GM18520 (cell line): Measurements from ENCODE around the gene TMEM259.
A peak's percentile ranks its signal among the peaks of the same experiment; 100 is the strongest.
"Not testable (repeated sequence)": the region's sequence is repeated elsewhere in the genome, so short reads cannot be mapped to it uniquely, and the experiment has no call there.

Experiments
- ATAC-seq: cut with Tn5 transposase; IDR thresholded peaks from one replicate; pipeline ENCODE4 v1.9.1; 2021; ENCODE audit not compliant: unreplicated experiment

Gene TMEM259

DNA sequence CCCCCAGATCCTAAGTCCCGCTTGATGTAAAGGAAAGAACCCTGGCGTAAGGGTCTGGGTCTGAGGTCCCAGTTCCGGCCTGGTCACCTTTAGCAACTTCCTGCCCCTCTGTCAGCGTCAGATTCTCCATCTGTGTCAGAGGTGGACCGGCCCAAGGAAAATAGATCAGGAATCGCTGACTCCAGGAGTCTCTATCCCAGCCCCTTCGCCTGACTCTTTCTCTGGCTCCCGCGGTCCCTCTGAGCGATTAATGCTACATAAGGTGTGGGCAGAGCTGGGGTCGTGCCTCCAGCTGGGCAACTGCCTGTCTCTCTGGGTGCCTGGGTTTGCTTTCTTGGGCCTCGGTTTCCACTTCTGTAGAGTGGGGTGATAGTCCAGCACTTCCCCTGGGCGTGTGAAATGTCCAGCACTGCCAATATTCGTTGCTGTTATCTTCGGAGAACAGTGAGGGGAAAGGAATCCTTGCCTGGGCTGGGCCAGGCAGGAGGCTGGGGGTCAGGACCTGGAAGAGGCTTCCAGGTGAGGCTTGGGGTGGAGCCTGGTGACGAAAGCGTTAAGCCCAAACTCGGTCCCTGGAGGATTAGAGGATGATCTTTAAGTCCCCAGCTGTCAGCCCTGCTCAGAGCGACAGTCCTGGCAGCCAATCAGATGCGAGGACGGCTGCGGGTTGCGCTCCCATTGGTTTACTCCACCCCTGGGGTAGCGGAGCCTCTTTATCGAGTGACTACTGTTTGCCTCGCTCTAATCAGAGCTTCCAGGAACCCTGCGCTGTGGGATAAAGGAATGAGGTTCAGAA is 19.8 kb upstream of the TMEM259 start:
- ATAC-seq: peak; percentile 43

- ATAC-seq: peak; percentile 75
These were observed 18.9 kb upstream of the TMEM259 start, which contains the start of gene ABCA7 for GRCh38 chr19:1039646-1040475. ABCA7 (plus strand) TSS chr19:1040107; CDS start chr19:1041362, 1,255 bp downstream.

DNA sequence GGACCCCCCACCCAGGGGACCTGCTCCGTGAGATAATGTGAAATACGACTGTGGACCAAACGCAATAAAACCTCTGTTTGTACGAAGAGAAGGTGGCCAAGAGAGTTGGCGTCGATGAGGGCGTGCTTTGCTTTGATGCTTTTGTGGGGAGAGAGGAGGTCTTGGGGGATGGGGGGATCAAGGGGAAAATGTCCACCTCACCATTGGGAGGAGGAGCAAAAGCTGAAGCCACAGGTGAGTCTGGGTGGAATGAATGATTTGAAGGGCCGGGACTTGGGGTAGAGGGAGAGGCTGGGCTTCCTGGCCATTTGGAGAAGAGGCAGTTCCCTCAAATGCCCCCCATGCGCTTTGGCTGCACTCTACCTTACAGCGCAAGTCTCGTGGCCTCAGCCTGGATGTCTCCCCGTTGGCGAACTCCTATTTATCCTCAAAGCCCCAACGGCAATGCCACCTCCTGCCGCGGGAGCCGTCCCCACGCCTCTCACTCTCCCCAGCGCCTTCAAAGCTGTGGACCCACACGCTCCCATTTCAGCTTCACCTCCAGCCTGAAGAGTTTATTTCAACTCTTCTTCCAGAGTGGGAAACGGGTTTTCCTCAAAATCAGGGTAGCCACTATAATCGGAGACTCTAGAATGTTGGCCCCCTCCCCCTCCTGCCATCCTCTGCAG is 18.2 kb upstream of the TMEM259 start:
- ATAC-seq: no peak

GRCh38 chr19:1037621-1038064 is 16.7 kb upstream of the TMEM259 start:
- no peak for ATAC-seq

GRCh38 chr19:1035998-1036621 is 15.2 kb upstream of the TMEM259 start:
- ATAC-seq: no peak

DNA sequence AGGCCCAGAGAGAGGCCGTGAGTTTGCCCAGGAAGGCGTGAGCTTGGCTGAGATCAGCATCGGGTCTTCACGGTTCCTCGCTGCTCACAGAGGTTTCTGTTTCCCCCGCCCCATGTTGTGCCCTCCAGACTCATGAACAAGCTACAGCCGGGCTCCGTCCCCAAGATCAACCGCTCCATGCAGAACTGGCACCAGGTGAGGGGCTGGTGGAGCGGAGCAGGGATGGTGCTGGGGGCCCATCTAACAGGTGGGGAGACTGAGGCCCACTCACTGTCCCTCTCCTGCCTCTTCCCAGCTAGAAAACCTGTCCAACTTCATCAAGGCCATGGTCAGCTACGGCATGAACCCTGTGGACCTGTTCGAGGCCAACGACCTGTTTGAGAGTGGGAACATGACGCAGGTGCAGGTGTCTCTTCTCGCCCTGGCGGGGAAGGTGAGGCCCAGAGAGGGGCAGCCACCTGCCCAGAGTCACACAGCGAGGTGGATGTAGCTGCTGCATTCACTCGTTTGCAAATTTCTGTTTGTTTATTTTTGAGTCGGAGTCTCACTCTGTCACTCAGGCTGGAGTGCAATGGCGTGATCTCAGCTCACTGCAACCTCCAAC is 11.4 kb upstream of the TMEM259 start:
- no peak for ATAC-seq

DNA sequence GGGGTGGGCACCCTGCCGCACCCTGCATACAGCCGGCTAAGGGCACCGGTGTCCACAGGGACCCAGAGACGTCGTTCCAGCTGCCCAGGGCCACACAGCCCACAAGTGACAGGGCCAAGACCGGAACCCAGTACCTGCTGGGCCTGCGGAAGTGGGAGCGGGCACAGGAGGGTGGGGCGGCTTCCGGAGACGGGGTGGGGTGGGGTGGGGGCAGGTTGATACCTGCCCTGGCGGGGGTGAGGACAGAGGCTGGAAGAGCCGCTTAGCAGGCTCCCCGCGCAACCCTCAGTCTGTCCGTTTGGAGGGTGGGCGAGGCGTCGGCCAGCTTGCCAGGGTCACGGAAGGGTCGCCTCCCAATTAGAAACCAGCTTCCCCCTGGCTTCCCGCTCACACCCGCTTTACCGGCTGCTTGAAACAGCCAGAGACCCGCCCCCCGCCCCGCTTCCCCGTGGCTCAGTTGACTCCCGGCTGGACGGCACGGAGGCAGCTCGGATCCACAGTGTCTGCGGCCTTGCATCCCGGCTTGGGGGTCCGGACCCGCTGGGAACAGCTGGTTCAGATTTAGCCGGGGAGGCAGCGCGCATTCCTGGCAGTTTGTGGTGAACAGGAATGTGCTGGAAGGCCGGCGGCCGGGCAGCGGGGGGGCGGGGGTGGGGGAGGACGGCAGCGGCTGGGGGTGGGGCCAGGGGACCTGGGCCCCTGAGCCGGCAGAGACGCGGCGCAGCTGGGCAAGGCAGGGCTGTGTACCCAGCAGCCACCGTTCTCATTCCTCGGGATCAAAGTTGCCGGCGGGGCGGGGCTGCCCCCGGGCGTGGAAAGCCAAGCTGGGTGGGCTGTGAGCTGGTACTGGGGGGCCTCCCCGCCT is 7.4 kb upstream of the TMEM259 start:
- ATAC-seq: no peak

DNA sequence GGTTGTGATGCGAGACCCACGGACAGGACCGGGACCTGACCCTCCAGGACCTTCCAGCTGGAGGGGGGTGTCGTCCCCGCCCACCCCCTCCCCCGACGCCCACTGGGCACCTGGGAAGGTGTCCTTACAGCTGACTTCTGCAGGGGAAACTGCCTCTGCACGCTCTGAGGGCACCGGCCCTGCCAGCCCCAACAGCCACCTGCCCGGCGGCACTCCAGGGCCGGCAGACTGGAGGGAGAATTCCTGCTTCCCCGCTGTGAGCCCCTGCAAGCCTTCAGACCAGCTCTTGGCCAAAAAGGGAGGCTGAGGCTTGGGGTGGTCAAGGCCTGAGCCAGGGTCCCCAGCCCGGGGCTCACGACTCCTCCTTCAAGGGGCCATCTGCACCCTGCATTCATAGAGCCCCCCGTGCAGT is 6.7 kb upstream of the TMEM259 start:
- no peak for ATAC-seq

- no peak for ATAC-seq
These were observed 6.1 kb upstream of the TMEM259 start for GRCh38 chr19:1026783-1027649.

- ATAC-seq: peak; percentile 51
These were observed 5.2 kb upstream of the TMEM259 start, which contains the start of gene CNN2 for GRCh38 chr19:1025960-1026782. CNN2 (plus strand) TSS chr19:1026608; CDS start chr19:1026662, 54 bp downstream.

GRCh38 chr19:1025080-1025479 is 4.2 kb upstream of the TMEM259 start:
- ATAC-seq: not testable (repeated sequence)

- ATAC-seq: not testable (repeated sequence)
These were observed 2.9 kb upstream of the TMEM259 start for GRCh38 chr19:1023883-1024188.

DNA sequence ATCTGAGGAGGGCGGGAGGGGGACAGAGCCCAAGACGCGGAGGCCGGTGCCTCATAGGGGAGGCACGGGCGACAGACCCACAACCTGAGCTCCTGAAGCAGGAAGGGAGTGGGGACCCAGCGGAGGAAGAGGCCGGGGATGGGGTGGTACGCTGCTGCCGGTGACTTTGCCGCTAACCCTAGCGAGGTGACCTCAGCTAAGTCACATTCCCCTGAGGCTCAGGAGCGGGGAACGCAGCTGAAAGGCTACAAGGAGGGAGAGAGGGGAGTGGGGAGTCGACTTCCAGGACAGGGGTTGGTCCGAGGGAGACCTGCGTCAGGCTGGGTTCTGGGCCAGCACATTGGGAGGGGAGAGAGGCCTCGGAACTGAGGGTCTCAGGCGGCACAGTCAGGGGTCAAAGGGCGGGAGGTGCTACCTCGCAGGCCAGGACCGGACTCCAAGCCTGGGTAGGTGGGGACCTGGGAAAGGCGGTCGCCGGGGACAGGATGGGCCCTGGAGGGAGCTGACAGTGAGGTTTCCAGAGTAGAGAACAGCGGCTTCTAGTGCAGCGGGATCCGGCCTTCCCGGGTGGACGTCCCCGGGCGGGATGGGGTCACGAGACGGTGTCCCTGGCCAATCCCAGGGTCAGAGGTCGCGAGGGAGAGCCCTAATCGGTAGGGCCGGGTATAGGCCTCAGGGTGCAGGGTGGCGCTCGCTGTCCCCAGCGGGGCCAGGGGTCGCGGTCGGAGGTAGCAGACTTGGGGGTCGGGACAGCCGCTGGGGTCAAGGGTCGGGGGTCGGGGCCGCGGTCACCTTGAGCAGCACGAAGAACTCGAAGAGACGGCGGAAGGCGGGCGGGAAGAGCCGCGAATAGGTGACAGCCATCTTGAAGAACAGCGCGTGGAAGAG is 699 bp downstream of the TMEM259 start:
- ATAC-seq: no peak

GRCh38 chr19:1019616-1019961 is 1.3 kb downstream of the TMEM259 start:
- no peak for ATAC-seq

GRCh38 chr19:1018932-1019615 is 1.8 kb downstream of the TMEM259 start:
- no peak for ATAC-seq

GRCh38 chr19:1018393-1018792 is 2.5 kb downstream of the TMEM259 start:
- ATAC-seq: no peak
